ENCODE data around the gene MIOS.
"Not testable (repeated sequence)": the region's sequence is repeated elsewhere in the genome, so short reads cannot be mapped to it uniquely, and the experiment has no call there.

Gene MIOS

GRCh38 chr7:7553386-7553785 is 13.3 kb upstream of the MIOS start:
- ATAC-seq (ENCODE audit: low read depth), result no peak
- Histone ChIP-seq H3K36me3 (ENCODE audit: low read depth) (no peaks in the 10 kb centered on the region), H3K9me3 (ENCODE audit: severe bottlenecking) (no peaks in the 10 kb centered on the region), H3K4me3 (ENCODE audit: severe bottlenecking) (no peak overlapping the region), H3K27me3 (ENCODE audit: insufficient read depth, poor library complexity, severe bottlenecking) (no peaks in the 10 kb centered on the region), H3K4me1 (ENCODE audit: insufficient read depth, poor library complexity, severe bottlenecking) (no peaks in the 10 kb centered on the region), H3K27ac (ENCODE audit: poor library complexity, severe bottlenecking) (no peak overlapping the region)
- no peak for DNase-seq (ENCODE audit: low spot score)
- TF ChIP-seq, protein P1, sequence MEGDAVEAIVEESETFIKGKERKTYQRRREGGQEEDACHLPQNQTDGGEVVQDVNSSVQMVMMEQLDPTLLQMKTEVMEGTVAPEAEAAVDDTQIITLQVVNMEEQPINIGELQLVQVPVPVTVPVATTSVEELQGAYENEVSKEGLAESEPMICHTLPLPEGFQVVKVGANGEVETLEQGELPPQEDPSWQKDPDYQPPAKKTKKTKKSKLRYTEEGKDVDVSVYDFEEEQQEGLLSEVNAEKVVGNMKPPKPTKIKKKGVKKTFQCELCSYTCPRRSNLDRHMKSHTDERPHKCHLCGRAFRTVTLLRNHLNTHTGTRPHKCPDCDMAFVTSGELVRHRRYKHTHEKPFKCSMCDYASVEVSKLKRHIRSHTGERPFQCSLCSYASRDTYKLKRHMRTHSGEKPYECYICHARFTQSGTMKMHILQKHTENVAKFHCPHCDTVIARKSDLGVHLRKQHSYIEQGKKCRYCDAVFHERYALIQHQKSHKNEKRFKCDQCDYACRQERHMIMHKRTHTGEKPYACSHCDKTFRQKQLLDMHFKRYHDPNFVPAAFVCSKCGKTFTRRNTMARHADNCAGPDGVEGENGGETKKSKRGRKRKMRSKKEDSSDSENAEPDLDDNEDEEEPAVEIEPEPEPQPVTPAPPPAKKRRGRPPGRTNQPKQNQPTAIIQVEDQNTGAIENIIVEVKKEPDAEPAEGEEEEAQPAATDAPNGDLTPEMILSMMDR (IDR thresholded peaks at IDR 0.05; ENCODE audit: poor library complexity, severe bottlenecking), result no peak

- Histone ChIP-seq H3K4me3 (ENCODE audit: severe bottlenecking) (no peak overlapping the region), H3K9me3 (ENCODE audit: severe bottlenecking) (no peaks in the 10 kb centered on the region), H3K27me3 (ENCODE audit: insufficient read depth, poor library complexity, severe bottlenecking) (no peaks in the 10 kb centered on the region), H3K4me1 (ENCODE audit: insufficient read depth, poor library complexity, severe bottlenecking) (no peaks in the 10 kb centered on the region), H3K27ac (ENCODE audit: poor library complexity, severe bottlenecking) (no peak overlapping the region), H3K36me3 (ENCODE audit: low read depth) (no peaks in the 10 kb centered on the region)
- TF ChIP-seq, protein P1 (IDR thresholded peaks at IDR 0.05; ENCODE audit: poor library complexity, severe bottlenecking), result no peak
- ATAC-seq (ENCODE audit: low read depth) (no peak), DNase-seq (ENCODE audit: low spot score) (no peak)
Measured at GRCh38 chr7:7554021-7554432, 12.7 kb upstream of the MIOS start.

- H3K36me3 ChIP-seq (ENCODE audit: low read depth), result no peaks in the 10 kb centered on the region
- no peaks in the 10 kb centered on the region for H3K27me3 ChIP-seq (ENCODE audit: insufficient read depth, poor library complexity, severe bottlenecking)
- no peak overlapping the region for H3K27ac ChIP-seq (ENCODE audit: poor library complexity, severe bottlenecking)
- no peak for ATAC-seq (ENCODE audit: low read depth)
- TF ChIP-seq, protein P1 (IDR thresholded peaks at IDR 0.05; ENCODE audit: poor library complexity, severe bottlenecking), result no peak
- H3K4me3 ChIP-seq (ENCODE audit: severe bottlenecking), result no peak overlapping the region
- H3K4me1 ChIP-seq (ENCODE audit: insufficient read depth, poor library complexity, severe bottlenecking), result no peaks in the 10 kb centered on the region
- DNase-seq (ENCODE audit: low spot score), result no peak
- H3K9me3 ChIP-seq (ENCODE audit: severe bottlenecking), result no peaks in the 10 kb centered on the region
Measured at GRCh38 chr7:7554649-7555575, 11.8 kb upstream of the MIOS start.

DNA sequence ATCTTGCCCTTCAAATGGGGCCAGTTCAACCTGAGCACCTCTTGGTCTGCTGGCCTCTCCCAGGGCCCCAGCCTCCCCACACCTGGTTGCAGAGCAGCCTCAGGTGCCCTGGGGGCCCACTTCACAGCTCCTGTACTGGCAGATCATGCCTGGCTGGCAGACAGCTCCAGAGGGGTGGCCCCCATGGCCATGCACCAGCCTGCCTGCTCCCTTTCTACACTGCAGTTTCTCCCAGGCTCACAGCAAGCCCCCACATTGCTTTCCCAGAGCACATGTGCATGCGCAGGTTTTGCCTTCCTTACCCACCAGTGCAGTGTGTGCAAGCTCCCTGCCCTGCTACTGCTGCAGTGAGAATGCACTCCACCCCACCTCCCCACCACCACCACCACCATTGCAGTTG is 9.8 kb upstream of the MIOS start:
- TF ChIP-seq, protein P1 (IDR thresholded peaks at IDR 0.05; ENCODE audit: poor library complexity, severe bottlenecking), result no peak
- Histone ChIP-seq H3K9me3 (ENCODE audit: severe bottlenecking) (no peaks in the 10 kb centered on the region), H3K27me3 (ENCODE audit: insufficient read depth, poor library complexity, severe bottlenecking) (no peaks in the 10 kb centered on the region), H3K27ac (ENCODE audit: poor library complexity, severe bottlenecking) (no peak overlapping the region), H3K4me1 (ENCODE audit: insufficient read depth, poor library complexity, severe bottlenecking) (no peaks in the 10 kb centered on the region), H3K36me3 (ENCODE audit: low read depth) (no peaks in the 10 kb centered on the region), H3K4me3 (ENCODE audit: severe bottlenecking) (no peak overlapping the region)
- no peak for DNase-seq (ENCODE audit: low spot score)
- no peak for ATAC-seq (ENCODE audit: low read depth)

GRCh38 chr7:7557252-7557651 is 9.4 kb upstream of the MIOS start:
- Histone ChIP-seq H3K27ac (ENCODE audit: poor library complexity, severe bottlenecking) (no peak overlapping the region), H3K4me3 (ENCODE audit: severe bottlenecking) (no peak overlapping the region), H3K4me1 (ENCODE audit: insufficient read depth, poor library complexity, severe bottlenecking) (no peaks in the 10 kb centered on the region), H3K27me3 (ENCODE audit: insufficient read depth, poor library complexity, severe bottlenecking) (no peaks in the 10 kb centered on the region), H3K36me3 (ENCODE audit: low read depth) (no peaks in the 10 kb centered on the region), H3K9me3 (ENCODE audit: severe bottlenecking) (no peaks in the 10 kb centered on the region)
- TF ChIP-seq, protein P1 (IDR thresholded peaks at IDR 0.05; ENCODE audit: poor library complexity, severe bottlenecking), result no peak
- no peak for ATAC-seq (ENCODE audit: low read depth)
- DNase-seq (ENCODE audit: low spot score), result no peak

- not testable (repeated sequence) for H3K36me3 ChIP-seq (ENCODE audit: low read depth); ATAC-seq (ENCODE audit: low read depth); H3K4me3 ChIP-seq (ENCODE audit: severe bottlenecking); H3K27me3 ChIP-seq (ENCODE audit: insufficient read depth, poor library complexity, severe bottlenecking); H3K27ac ChIP-seq (ENCODE audit: poor library complexity, severe bottlenecking); DNase-seq (ENCODE audit: low spot score); H3K9me3 ChIP-seq (ENCODE audit: severe bottlenecking)
- H3K4me1 ChIP-seq (ENCODE audit: insufficient read depth, poor library complexity, severe bottlenecking), result peaks cover 15% of the 10 kb centered on the region
Measured at GRCh38 chr7:7561591-7561990, 5.1 kb upstream of the MIOS start.
